Measurements from ENCODE around the gene EYS. TPM values are rescaled to one million over a fixed set of nuclear protein-coding genes. Genes with fewer than 3 reads are reported as not detected.
A peak's percentile ranks its signal among the peaks of the same experiment; 100 is the strongest.

The EYS gene
- polyA plus RNA-seq, 1 of the 3 experiments (the other 2 are of a cell fraction), result 0.05 TPM

DNA sequence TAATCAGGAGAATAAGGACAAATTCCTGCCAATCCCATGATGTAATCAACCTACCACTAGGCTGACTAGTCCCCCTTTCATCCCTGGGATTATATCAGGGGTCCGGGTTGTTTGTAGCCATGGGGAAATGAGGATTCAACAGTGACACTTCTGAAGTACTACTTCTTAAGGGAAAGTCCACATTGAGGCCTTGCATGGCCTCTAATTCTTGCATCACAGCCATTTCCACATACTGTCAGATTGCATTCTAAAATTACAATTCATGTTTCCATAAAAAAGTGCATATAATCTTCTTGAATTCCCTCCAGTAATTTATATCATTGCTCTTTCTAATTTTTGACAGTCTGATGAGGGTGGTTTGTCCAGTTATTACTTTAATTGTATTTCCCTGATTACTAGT is 1887.2 kb downstream of the EYS start:
- no peaks in the 10 kb centered on the region for H3F3A ChIP-seq (replicated peaks; ENCODE audit: insufficient read depth)
- WGBS (ENCODE audit: low lambda C conversion rate), result no CpG with 5 or more reads among the region's 1 CpG
- H3K79me2 ChIP-seq (ENCODE audit: insufficient read depth), result no peaks in the 10 kb centered on the region
- H3K9me3 ChIP-seq, result no peaks in the 10 kb centered on the region
- peaks cover 0 to 16% of the 10 kb centered on the region in 2 experiments; a peak in 2 of 4 replicates for H3K4me1 ChIP-seq (ENCODE audit: control insufficient read depth in 1 of 2, insufficient read depth in 2 of 2, low read depth in 1 of 2, low read length in 1 of 2)
- H3K27ac ChIP-seq (ENCODE audit: low read depth in 2 of 2, low read length in 1 of 2), result no peak overlapping the region
- no peak for TF ChIP-seq EZH2phosphoT487 (IDR thresholded peaks at IDR 0.05; ENCODE audit: borderline replicate concordance, low read depth)
- no peak for TF ChIP-seq NRF1 (IDR thresholded peaks at IDR 0.05; ENCODE audit: low read depth, low read length)
- TF ChIP-seq FOSL2 (IDR thresholded peaks at IDR 0.05; ENCODE audit: borderline replicate concordance, low read depth), result no peak
- TF ChIP-seq FOXJ3 (CRISPR knock-in tag; IDR thresholded peaks at IDR 0.05), result no peak
- no peak for TF ChIP-seq RAD21 (IDR thresholded peaks at IDR 0.05; ENCODE audit: low read length)
- TF ChIP-seq MEF2A (IDR thresholded peaks at IDR 0.05; ENCODE audit: borderline replicate concordance, low read depth), result no peak
- TF ChIP-seq GATA2 (CRISPR knock-in tag; IDR thresholded peaks at IDR 0.05), result no peak
- no peak for TF ChIP-seq TCF12 (IDR thresholded peaks at IDR 0.05)
- no peak for TF ChIP-seq MXI1 (IDR thresholded peaks at IDR 0.05; ENCODE audit: low read depth, low read length)
- no peak for TF ChIP-seq FOXM1 (IDR thresholded peaks at IDR 0.05; ENCODE audit: low read depth)
- TF ChIP-seq, protein P1, sequence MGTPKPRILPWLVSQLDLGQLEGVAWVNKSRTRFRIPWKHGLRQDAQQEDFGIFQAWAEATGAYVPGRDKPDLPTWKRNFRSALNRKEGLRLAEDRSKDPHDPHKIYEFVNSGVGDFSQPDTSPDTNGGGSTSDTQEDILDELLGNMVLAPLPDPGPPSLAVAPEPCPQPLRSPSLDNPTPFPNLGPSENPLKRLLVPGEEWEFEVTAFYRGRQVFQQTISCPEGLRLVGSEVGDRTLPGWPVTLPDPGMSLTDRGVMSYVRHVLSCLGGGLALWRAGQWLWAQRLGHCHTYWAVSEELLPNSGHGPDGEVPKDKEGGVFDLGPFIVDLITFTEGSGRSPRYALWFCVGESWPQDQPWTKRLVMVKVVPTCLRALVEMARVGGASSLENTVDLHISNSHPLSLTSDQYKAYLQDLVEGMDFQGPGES (IDR thresholded peaks at IDR 0.05; ENCODE audit: low read depth, low read length), result no peak
- TF ChIP-seq RCOR1 (IDR thresholded peaks at IDR 0.05; ENCODE audit: low read length), result no peak
- no peak for TF ChIP-seq TAF1 (IDR thresholded peaks at IDR 0.05; ENCODE audit: borderline replicate concordance, low read depth, low read length)
- H3K27me3 ChIP-seq (ENCODE audit: insufficient read depth), result no peaks in the 10 kb centered on the region
- H3K4me3 ChIP-seq (ENCODE audit: low read depth in 2 of 2, low read length in 1 of 2), result no peak overlapping the region
- POLR2A ChIA-PET, result no interaction called here
- no peak overlapping the region for H3K9ac ChIP-seq
- no peak overlapping the region for H2AFZ ChIP-seq (ENCODE audit: low read depth)
- H4K20me1 ChIP-seq (ENCODE audit: insufficient read depth), result no peaks in the 10 kb centered on the region
- no peaks in the 10 kb centered on the region; the same call in 1 of the 2 replicates for H3K9me2 ChIP-seq
- H3K4me2 ChIP-seq, result no peak overlapping the region
- H3K36me3 ChIP-seq (replicated peaks in 1 of 2; ENCODE audit: control insufficient read depth in 1 of 2, insufficient read depth in 2 of 2, low read length in 1 of 2), result no peaks in the 10 kb centered on the region
- CTCF ChIA-PET, result interaction anchor here (1.3 kb wide), 1 partner anchor 467 kb away, joined by 3 read pairs; no protein-coding TSS in a partner anchor
- no peak for DNase-seq

DNA sequence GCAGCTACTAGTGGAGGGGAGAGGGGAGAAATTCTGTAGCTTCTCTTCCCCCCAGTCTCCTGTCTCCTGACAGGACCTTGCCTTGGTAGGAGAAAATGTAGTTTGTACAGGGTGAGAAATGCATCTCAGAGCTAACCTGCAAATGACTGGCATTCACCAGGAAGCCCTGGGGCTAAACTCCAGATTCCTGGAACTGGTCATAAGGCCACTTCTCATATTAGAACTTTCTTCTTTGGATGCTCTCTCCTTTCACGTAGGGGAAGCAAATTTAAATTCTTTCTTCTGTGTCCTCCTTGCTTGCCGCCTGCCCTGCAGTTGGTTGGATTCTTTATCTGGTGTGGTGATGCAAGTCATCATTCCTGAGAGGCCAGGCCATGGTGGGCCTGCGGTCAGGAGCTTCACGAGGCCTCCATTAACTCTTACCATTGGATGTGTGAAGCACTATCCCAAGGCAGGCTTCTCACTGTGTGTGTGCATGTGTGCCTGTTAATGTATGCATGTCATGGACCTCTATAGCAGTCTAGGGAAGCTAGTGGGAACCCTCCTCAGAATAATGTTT is 1889.5 kb downstream of the EYS start:
- H3K9me3 ChIP-seq, result no peaks in the 10 kb centered on the region
- peak overlapping the region in 1 of 2 experiments; percentile 94; a peak in 2 of 4 replicates for H3K27ac ChIP-seq (ENCODE audit: low read depth in 2 of 2, low read length in 1 of 2)
- no peak overlapping the region for H3K4me2 ChIP-seq
- peaks cover 0 to 19% of the 10 kb centered on the region in 2 experiments; a peak in 2 of 4 replicates for H3K4me1 ChIP-seq (ENCODE audit: control insufficient read depth in 1 of 2, insufficient read depth in 2 of 2, low read depth in 1 of 2, low read length in 1 of 2)
- no peaks in the 10 kb centered on the region for H3K36me3 ChIP-seq (replicated peaks in 1 of 2; ENCODE audit: control insufficient read depth in 1 of 2, insufficient read depth in 2 of 2, low read length in 1 of 2)
- TF ChIP-seq, protein P2, sequence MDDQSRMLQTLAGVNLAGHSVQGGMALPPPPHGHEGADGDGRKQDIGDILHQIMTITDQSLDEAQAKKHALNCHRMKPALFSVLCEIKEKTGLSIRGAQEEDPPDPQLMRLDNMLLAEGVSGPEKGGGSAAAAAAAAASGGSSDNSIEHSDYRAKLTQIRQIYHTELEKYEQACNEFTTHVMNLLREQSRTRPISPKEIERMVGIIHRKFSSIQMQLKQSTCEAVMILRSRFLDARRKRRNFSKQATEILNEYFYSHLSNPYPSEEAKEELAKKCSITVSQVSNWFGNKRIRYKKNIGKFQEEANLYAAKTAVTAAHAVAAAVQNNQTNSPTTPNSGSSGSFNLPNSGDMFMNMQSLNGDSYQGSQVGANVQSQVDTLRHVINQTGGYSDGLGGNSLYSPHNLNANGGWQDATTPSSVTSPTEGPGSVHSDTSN (IDR thresholded peaks at IDR 0.05), result no peak
- no peak for TF ChIP-seq YY1 (IDR thresholded peaks at IDR 0.05; ENCODE audit: low read depth)
- TF ChIP-seq, protein P3, sequence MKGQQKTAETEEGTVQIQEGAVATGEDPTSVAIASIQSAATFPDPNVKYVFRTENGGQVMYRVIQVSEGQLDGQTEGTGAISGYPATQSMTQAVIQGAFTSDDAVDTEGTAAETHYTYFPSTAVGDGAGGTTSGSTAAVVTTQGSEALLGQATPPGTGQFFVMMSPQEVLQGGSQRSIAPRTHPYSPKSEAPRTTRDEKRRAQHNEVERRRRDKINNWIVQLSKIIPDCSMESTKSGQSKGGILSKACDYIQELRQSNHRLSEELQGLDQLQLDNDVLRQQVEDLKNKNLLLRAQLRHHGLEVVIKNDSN (IDR thresholded peaks at IDR 0.05; ENCODE audit: borderline replicate concordance, low read depth), result no peak
- TF ChIP-seq, protein P4, sequence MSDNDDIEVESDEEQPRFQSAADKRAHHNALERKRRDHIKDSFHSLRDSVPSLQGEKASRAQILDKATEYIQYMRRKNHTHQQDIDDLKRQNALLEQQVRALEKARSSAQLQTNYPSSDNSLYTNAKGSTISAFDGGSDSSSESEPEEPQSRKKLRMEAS (IDR thresholded peaks at IDR 0.05; ENCODE audit: low read depth), result no peak
- TF ChIP-seq FOSL2 (IDR thresholded peaks at IDR 0.05; ENCODE audit: borderline replicate concordance, low read depth), result no peak
- TF ChIP-seq, protein P1 (IDR thresholded peaks at IDR 0.05; ENCODE audit: low read depth, low read length), result no peak
- no peak for TF ChIP-seq GABPA (IDR thresholded peaks at IDR 0.05; ENCODE audit: low read depth)
- no peak for TF ChIP-seq RAD21 (IDR thresholded peaks at IDR 0.05; ENCODE audit: low read length)
- TF ChIP-seq MEF2A (IDR thresholded peaks at IDR 0.05; ENCODE audit: borderline replicate concordance, low read depth), result no peak
- TF ChIP-seq TCF12 (IDR thresholded peaks at IDR 0.05), result no peak
- POLR2A ChIA-PET, result interaction anchor here (0.6 to 0.9 kb wide), 4 partner anchors 13 to 244 kb away, joined by 3 to 5 read pairs (median 3); no protein-coding TSS in a partner anchor
- H3K27me3 ChIP-seq (ENCODE audit: insufficient read depth), result no peaks in the 10 kb centered on the region
- H3F3A ChIP-seq (replicated peaks; ENCODE audit: insufficient read depth), result no peaks in the 10 kb centered on the region
- CTCF ChIA-PET, result interaction anchor here (0.5 to 7.0 kb wide), 13 partner anchors 11 to 514 kb away, joined by 3 to 120 read pairs (median 4); no protein-coding TSS in a partner anchor
- WGBS (ENCODE audit: low lambda C conversion rate), result 85% methylated on average over 4 of the region's 4 CpGs
- H3K9me2 ChIP-seq, result no peaks in the 10 kb centered on the region
- no peaks in the 10 kb centered on the region for H3K79me2 ChIP-seq (ENCODE audit: insufficient read depth)
- no peak overlapping the region; a peak in 1 of 4 replicates for H3K4me3 ChIP-seq (ENCODE audit: low read depth in 2 of 2, low read length in 1 of 2)
- H4K20me1 ChIP-seq (ENCODE audit: insufficient read depth), result no peaks in the 10 kb centered on the region
- H2AFZ ChIP-seq (ENCODE audit: low read depth), result no peak overlapping the region
- no peak for DNase-seq
- H3K9ac ChIP-seq, result no peak overlapping the region

All from SK-N-SH (cell line).